Activated CD4-positive, CD25-positive, alpha-beta regulatory T cell treated with anti-CD3 and anti-CD28 coated beads, Interleukin-2, amount 50 U/mL, for 24 hours (primary cell): ENCODE data around the gene SNW1.
A peak's percentile ranks its signal among the peaks of the same experiment; 100 is the strongest.
"Not testable (repeated sequence)": the region's sequence is repeated elsewhere in the genome, so short reads cannot be mapped to it uniquely, and the experiment has no call there.

ENCODE experiments used
- ATAC-seq, 2 donors: fragments of 150-1000 bp; cut with Tn5 transposase; one replicate each; pipeline ENCODE4 v1.10.0; 2021; ENCODE audit warnings: mild to moderate bottlenecking in 1 of 2, moderate library complexity in 1 of 2

Gene SNW1

DNA sequence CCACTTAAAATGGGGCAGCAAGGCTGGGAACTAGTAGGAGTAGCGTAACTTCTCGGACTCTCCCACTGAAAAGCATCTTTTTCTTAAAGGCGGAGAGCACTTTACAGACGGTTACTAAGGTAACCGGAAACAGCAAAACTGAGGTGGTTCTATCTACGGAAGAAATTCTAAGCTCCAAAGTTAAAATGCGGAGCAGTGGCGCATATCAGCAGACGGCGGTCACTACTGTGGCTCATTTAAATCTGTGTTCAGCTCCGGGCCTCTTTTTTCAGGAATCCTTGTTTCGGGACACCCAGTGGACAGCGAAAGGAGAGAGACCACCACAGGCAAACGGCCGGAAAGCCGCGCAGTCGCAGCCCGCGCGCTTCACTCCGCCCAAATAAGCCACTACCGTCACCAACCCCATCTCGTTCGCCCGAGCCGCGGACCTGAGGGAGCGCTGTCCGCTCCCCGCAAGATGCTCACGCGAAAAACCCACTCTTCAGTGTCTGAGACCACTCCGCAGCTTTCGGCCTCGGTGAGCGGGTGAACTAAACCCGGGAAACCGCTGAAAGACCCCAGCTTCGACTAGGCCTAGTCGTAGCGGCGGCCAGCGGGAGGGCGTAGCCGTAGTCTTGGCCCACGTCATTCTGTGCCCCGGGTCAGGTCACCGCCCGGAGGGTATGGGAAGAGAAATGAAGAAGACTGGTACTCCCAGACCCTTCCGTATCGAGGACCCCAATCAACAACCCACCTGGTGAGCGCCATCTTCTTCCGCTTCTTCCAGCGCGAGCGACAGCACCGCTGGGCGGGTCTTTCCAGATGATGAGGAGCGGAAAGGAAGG, at the start of gene SNW1:
SNW1 (minus strand) TSS at position 776 of the 824 bp plus-strand sequence; CDS start at position 747, 29 bp downstream.
- peak; percentile 94 for ATAC-seq

- no peak for ATAC-seq
Observed at GRCh38 chr14:77809011-77809410, 48.1 kb upstream of the SNW1 start.

GRCh38 chr14:77808250-77808649, 47.3 kb upstream of the SNW1 start:
- no peak for ATAC-seq

GRCh38 chr14:77805706-77806105, 44.8 kb upstream of the SNW1 start:
- ATAC-seq: no peak

- ATAC-seq: no peak
Observed at GRCh38 chr14:77804592-77804991, 43.6 kb upstream of the SNW1 start.

GRCh38 chr14:77800814-77801213, 39.9 kb upstream of the SNW1 start:
- ATAC-seq: no peak

GRCh38 chr14:77799863-77800730, 39.1 kb upstream of the SNW1 start, which contains the start of gene ADCK1:
TSS of gene ADCK1 (plus strand) at chr14:77800109. CDS start at chr14:77818979, 18,870 bp downstream.
- peak; percentile 94 to 95 for ATAC-seq

- not testable (repeated sequence) for ATAC-seq
Observed at GRCh38 chr14:77799456-77799855, 38.5 kb upstream of the SNW1 start.

GRCh38 chr14:77794357-77794756, 33.4 kb upstream of the SNW1 start:
- ATAC-seq: no peak

DNA sequence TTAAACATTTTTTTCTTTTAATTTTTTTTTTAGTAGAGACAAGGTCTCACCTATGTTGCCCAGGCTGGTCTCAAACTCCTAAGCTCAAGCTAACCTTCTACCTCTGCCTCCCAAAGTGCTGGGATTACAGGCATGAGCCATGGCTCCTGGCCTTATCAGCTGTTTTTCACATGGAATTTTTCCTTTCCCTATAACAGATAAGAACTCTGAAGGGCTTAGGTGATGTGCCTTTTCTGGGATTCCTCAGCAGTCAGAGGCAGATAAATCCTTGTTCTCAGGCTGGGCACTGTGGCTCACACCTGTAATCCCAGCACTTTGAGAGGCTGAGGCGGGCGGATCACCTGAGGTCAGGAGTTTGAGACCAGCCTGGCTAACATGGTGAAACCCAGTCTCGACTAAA, 32.3 kb upstream of the SNW1 start:
- not testable (repeated sequence) for ATAC-seq

- ATAC-seq: no peak
Observed at GRCh38 chr14:77791225-77791600, 30.3 kb upstream of the SNW1 start.

DNA sequence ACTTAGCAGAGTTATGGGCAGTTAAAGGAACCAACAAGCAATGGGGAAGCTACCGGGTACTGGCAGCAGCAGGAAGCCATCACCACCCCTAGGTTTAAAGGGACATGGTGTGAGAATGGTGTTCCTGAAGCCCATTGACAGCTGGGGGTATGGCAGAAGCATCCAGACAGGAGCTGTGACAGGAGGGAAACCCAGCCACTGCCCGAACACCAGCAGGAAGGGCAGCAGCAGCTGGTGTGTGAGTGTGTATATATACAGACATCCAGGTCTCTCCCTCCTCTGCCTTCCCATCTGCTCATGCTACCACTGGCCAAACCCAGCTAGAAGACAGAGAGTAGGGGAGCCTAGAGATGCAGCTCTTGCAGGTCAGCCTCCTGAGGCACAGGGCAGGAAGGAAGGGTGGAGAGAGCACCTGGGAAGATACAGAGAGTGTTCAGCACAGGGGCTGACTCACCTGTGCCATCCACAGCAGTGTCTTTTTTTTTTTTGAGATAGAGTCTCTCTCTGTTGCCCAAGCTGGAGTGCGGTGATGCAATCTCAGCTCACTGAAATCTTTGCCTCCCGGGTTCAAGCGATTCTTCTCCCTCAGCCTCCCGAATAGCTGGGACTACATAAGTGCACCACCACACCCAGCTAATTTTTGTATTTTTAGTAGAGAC, 29.7 kb upstream of the SNW1 start:
- no peak for ATAC-seq

- ATAC-seq: no peak
Observed at GRCh38 chr14:77786148-77786547, 25.2 kb upstream of the SNW1 start.

- no peak for ATAC-seq
Observed at GRCh38 chr14:77782202-77782601, 21.2 kb upstream of the SNW1 start.

GRCh38 chr14:77773966-77774365, 13.0 kb upstream of the SNW1 start:
- ATAC-seq: not testable (repeated sequence)

DNA sequence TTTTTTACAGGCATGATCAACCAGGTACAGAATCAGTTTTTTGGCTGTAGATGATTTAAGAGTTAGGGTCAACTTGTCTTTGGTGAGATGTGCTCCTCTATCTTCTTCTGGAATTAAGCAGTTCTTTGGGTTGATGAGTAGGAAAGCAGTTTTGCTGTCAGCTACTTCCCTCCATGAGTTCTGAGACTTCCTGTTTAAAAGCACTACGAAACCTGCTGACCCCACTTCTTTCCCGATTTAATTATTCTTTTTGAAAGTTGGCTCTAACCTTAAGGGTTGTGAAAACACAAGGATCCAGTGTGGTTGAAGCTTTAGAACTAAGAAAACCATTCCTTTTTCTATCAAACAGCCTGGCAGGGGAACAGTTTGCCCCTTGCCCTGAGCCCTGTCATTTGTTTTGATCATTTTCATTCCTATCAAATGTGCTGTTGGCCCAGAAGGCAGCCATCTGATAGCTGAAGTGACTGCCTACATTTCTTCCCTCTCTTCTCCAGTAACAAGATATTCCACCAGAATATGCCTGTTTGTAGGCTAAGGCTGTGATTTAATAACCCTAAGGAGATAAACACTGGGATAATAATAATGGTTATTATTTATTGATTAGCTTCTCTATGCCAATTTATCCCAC, 7.6 kb upstream of the SNW1 start:
- ATAC-seq: not testable (repeated sequence)

- ATAC-seq: no peak
Observed at GRCh38 chr14:77763978-77764377, 3.0 kb upstream of the SNW1 start.

- ATAC-seq: no peak
Observed at GRCh38 chr14:77763316-77763715, 2.4 kb upstream of the SNW1 start.

- peak in 1 of 2 donors; percentile 6 for ATAC-seq
Observed at GRCh38 chr14:77761205-77761931, 412 bp upstream of the SNW1 start.

DNA sequence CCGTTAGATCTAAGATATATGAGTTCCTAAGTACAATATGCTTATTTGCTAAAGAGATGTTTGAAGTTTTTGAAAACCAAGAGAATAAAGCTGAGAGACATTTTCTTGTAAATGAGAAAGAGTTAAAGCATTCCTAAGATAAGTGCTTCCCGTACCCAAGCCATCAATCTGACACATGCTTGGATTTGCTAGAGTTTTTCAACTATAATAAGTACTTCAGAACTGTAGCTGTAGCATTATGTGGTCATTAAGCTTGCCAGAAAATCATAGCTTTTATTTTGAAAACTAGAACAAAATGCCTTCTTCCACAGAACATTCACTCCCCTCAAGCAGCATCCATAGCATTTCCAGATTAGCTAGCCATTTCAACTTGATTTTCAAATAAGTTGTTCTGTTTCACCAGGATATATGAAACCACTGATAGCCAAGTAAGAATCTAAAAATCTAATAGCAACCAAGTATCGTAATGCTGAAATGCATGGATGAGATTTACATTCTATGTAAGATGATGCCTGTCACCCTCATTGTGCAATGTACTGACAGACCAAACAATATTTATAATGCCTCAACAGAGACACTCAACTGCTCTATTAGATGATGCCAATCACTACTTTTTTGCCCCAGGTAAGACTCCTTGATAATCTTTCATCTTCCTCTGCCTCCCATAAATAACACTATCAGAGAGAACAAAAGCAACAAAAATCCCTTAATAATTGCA, 8.0 kb downstream of the SNW1 start:
- ATAC-seq: no peak

- no peak for ATAC-seq
Observed at GRCh38 chr14:77752266-77752665, 8.7 kb downstream of the SNW1 start.
